Measurements from ENCODE around the gene USP1. TPM values are rescaled to one million over a fixed set of nuclear protein-coding genes. Genes with fewer than 3 reads are reported as not detected.

USP1 gene
- total RNA-seq, 2 donors from 2014 or later: 19.8 to 27.9 TPM

DNA sequence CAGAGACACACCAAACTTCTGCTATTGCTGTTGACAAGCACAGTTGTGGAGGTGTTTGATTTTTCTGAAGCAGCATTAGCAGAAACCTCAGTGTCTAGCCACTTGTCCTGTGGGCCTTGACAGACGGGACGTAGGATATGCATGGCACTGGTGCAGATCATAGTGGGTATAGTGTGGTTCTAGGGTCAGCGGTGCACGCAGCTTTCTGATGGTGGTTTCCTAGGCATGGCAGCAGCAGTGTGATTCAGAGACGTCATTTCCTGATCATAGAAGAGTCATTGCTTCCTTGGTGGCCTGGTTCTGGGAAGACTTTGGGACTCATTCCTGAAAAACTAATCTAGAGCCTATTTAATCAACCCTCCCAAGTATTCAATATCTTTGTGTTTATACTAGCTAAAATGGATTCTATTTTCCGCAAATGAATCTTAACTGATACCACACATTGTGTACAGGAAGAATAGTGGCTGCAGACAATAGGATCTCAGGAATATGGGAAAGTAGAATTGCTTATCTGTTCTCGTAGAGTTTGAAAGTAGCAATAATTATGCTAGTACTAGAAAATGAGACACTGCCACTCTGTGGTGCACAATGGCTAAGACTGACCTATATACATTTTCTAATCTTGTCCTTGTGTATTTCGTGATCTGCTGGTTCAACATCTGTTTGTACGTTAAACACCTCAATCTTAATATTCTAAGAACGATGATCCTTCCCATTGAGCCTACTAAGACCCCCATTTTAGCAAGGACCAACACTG lies 2.8 kb upstream of the USP1 start:
- Histone ChIP-seq H3K4me3 (no peak overlapping the region), H3K27ac (no peak overlapping the region), H3K27me3 (replicated peaks; ENCODE audit: insufficient read depth) (no peaks in the 10 kb centered on the region), H3K4me1 (ENCODE audit: control insufficient read depth in 1 of 2, low read depth in 2 of 2) (peaks cover 6 to 17% of the 10 kb centered on the region in 2 donors), H3K9me3 (no peaks in the 10 kb centered on the region), H3K36me3 (no peaks in the 10 kb centered on the region)
- no peak for TF ChIP-seq CTCF (IDR thresholded peaks at IDR 0.05)
- no peak for DNase-seq (ENCODE audit: low spot score)
- no peak for ATAC-seq (ENCODE audit: insufficient number of reproducible peaks, low FRiP score, low read depth)

GRCh38 chr1:62434618-62435001 lies 2.2 kb upstream of the USP1 start:
- H3K4me1 ChIP-seq (ENCODE audit: control insufficient read depth in 1 of 2, low read depth in 2 of 2): peaks cover 10 to 23% of the 10 kb centered on the region in 2 donors
- DNase-seq (ENCODE audit: low spot score) (no peak), ATAC-seq (ENCODE audit: insufficient number of reproducible peaks, low FRiP score, low read depth) (no peak)
- H3K27me3 ChIP-seq (replicated peaks; ENCODE audit: insufficient read depth): no peaks in the 10 kb centered on the region
- no peaks in the 10 kb centered on the region for H3K9me3 ChIP-seq
- TF ChIP-seq CTCF (IDR thresholded peaks at IDR 0.05): no peak
- no peak overlapping the region for H3K4me3 ChIP-seq
- H3K27ac ChIP-seq: no peak overlapping the region
- H3K36me3 ChIP-seq: no peaks in the 10 kb centered on the region

GRCh38 chr1:62435231-62436038 lies 1.4 kb upstream of the USP1 start:
- no peak for TF ChIP-seq CTCF (IDR thresholded peaks at IDR 0.05)
- H3K27me3 ChIP-seq (replicated peaks; ENCODE audit: insufficient read depth): no peaks in the 10 kb centered on the region
- H3K36me3 ChIP-seq: no peaks in the 10 kb centered on the region
- DNase-seq (ENCODE audit: low spot score): no peak
- H3K9me3 ChIP-seq: no peaks in the 10 kb centered on the region
- peaks cover 11 to 30% of the 10 kb centered on the region in 2 donors for H3K4me1 ChIP-seq (ENCODE audit: control insufficient read depth in 1 of 2, low read depth in 2 of 2)
- peak; percentile 4 for ATAC-seq (ENCODE audit: insufficient number of reproducible peaks, low FRiP score, low read depth)
- peak overlapping the region; percentile 89 to 100 for H3K27ac ChIP-seq
- peak overlapping the region; percentile 97 for H3K4me3 ChIP-seq

DNA sequence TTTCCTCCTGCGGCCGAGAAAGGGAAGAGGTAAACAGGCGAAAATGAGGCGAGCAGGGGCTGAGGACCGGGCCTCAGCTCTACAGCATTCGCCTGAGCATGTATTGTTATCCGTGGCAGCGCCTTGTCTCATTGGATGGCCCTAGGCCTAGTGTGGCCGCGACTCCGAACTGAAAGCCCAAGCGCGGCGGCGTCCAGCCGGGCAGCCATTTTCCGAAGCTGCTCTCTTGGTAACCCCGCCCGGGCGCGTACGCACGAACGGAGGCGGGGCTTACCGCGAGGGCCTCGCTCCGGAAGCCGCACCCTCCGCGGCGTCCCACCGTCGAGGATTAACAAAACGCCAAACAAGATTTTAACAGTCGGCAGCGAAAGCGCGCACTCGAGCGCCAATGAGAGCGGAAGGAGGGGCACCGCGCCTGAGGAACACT lies 797 bp upstream of the USP1 start:
- Histone ChIP-seq H3K36me3 (no peaks in the 10 kb centered on the region), H3K9me3 (no peaks in the 10 kb centered on the region), H3K4me3 (peak overlapping the region; percentile 97), H3K27me3 (replicated peaks; ENCODE audit: insufficient read depth) (no peaks in the 10 kb centered on the region), H3K27ac (peak overlapping the region; percentile 89 to 100), H3K4me1 (ENCODE audit: control insufficient read depth in 1 of 2, low read depth in 2 of 2) (peaks cover 13 to 36% of the 10 kb centered on the region in 2 donors)
- ATAC-seq (ENCODE audit: insufficient number of reproducible peaks, low FRiP score, low read depth) (no peak), DNase-seq (ENCODE audit: low spot score) (no peak)
- TF ChIP-seq CTCF (IDR thresholded peaks at IDR 0.05): no peak

GRCh38 chr1:62437273-62437940 lies 558 bp downstream of the USP1 start:
- Histone ChIP-seq H3K4me3 (peak overlapping the region; percentile 97), H3K27me3 (replicated peaks; ENCODE audit: insufficient read depth) (no peaks in the 10 kb centered on the region), H3K9me3 (no peaks in the 10 kb centered on the region), H3K27ac (peak overlapping the region; percentile 89 to 100), H3K36me3 (peaks cover 3% of the 10 kb centered on the region), H3K4me1 (ENCODE audit: control insufficient read depth in 1 of 2, low read depth in 2 of 2) (peaks cover 13 to 36% of the 10 kb centered on the region in 2 donors)
- DNase-seq (ENCODE audit: low spot score) (no peak), ATAC-seq (ENCODE audit: insufficient number of reproducible peaks, low FRiP score, low read depth) (no peak)
- TF ChIP-seq CTCF (IDR thresholded peaks at IDR 0.05): peak; percentile 0
